Astrocyte of the spinal cord (primary cell): Measurements from ENCODE around the gene NMNAT3.

Experiments
- DNase-seq: peaks from one replicate; pipeline ENCODE4 v3.0.0; 2011; ENCODE audit warnings: low read depth, low spot score
- H3K4me3 ChIP-seq: 2 replicates; pipeline ENCODE4 v1.5.1; 2011; ENCODE audit warnings: low read depth, mild to moderate bottlenecking, low read length, moderate library complexity
- CTCF ChIP-seq: IDR thresholded peaks from 2 replicates; pipeline ENCODE4 v1.5.1; 2012; ENCODE audit warnings: low read depth, mild to moderate bottlenecking, low read length, inconsistent platforms
- in situ Hi-C: cut with HindIII; loops from 2 replicates; pipeline ENCODE4 v1.10.0; 2017; ENCODE audit warnings: low sequenced_read_pairs

NMNAT3 gene

GRCh38 chr3:139572847-139573672 is 104.7 kb downstream of the NMNAT3 start:
- in situ Hi-C loops: loop anchor here (25.0 kb wide), 1 partner anchor 136 kb away; no protein-coding TSS in a partner anchor
- DNase-seq: no peak
- no peak overlapping the region for H3K4me3 ChIP-seq
- no peak for TF ChIP-seq CTCF

DNA sequence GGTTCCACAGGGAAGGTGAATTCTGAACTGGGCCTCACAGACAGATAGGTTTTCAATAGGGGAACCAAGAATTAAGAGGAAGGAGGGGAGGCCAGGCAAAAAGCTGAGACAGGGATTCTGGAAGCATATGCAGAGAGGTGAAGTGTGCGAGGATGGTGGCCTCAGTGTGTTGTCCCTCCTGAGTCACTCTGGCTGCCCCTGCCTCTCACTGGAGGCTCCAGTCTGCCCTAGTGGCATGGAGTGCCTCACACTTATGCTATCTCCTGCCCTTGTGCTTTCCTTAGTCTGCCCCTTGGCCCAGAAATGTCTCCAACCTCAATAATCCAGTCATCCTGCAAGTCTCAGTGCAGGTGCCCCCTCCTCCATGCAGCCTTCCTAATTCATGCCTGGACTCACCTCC is 106.1 kb downstream of the NMNAT3 start:
- no peak for DNase-seq
- no peak for TF ChIP-seq CTCF
- in situ Hi-C loops: loop anchor here (25.0 kb wide), 1 partner anchor 134 kb away; no protein-coding TSS in a partner anchor
- no peak overlapping the region for H3K4me3 ChIP-seq

GRCh38 chr3:139564294-139564861 is 113.4 kb downstream of the NMNAT3 start:
- H3K4me3 ChIP-seq: no peak overlapping the region
- no peak for DNase-seq
- in situ Hi-C loops: loop anchor here (25.0 kb wide), 1 partner anchor 127 kb away; no protein-coding TSS in a partner anchor
- peak; percentile 61 for TF ChIP-seq CTCF

- in situ Hi-C loops: loop anchor here (25.0 kb wide), 1 partner anchor 125 kb away; no protein-coding TSS in a partner anchor
- DNase-seq: peak; percentile 54
- TF ChIP-seq CTCF: peak; percentile 82
- no peak overlapping the region for H3K4me3 ChIP-seq
Measured at GRCh38 chr3:139561959-139562676, 115.7 kb downstream of the NMNAT3 start.

DNA sequence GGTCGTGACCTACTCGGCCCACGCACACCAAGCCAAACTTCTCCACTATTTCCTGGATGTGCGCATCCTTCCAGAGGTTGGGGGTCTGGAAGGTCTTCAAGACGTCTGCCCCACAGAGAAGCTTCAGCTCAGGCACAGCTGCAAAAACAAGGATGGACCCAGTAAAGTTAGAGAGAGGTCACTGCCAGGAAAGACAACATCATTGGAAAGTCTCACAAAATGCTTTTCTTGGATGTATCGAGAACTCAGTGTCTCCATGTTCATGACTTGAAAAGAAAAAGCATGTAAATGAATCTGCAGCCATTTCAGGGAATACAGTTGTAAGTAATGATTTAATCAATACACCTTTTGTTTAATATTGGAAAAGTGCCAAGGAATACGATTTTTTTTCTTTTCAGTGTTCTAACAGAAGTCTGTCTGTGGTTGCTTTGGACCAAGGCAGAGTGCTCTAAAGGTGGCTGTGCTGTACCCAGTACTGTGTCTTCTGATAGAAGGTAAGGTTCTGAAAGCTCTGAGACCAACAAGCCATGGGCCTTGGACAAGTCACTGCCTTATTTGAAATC is 116.4 kb downstream of the NMNAT3 start:
- no peak for DNase-seq
- no peak overlapping the region for H3K4me3 ChIP-seq
- in situ Hi-C loops: loop anchor here (25.0 kb wide), 1 partner anchor 124 kb away; no protein-coding TSS in a partner anchor
- TF ChIP-seq CTCF: no peak

DNA sequence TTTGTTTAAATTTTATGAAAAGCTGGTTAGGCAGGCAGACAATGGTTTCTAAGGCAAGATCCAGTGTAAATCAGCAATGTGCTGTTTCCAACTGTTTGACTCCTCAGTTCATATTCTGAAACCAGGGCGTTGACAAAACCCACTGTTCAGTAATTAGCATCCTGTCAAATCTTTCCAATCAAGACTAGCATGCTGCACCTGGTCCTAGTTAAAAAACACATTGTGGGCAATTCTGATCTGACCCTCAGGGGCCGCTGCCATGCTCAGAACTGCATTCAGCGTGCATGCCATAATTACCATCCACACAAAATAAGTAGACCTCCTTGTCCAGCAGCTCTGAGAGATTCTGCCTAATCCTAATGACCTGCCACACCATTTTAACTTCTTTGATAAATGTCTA is 117.4 kb downstream of the NMNAT3 start:
- in situ Hi-C loops: loop anchor here (25.0 kb wide), 1 partner anchor 123 kb away; no protein-coding TSS in a partner anchor
- DNase-seq: no peak
- H3K4me3 ChIP-seq: no peak overlapping the region
- TF ChIP-seq CTCF: no peak
